ENCODE measurements around the gene RBM10. TPM values are rescaled to one million over a fixed set of nuclear protein-coding genes. Genes with fewer than 3 reads are reported as not detected.

Gene RBM10
- total RNA-seq, 1 experiment from 2014 or later, result 56.9 TPM

DNA sequence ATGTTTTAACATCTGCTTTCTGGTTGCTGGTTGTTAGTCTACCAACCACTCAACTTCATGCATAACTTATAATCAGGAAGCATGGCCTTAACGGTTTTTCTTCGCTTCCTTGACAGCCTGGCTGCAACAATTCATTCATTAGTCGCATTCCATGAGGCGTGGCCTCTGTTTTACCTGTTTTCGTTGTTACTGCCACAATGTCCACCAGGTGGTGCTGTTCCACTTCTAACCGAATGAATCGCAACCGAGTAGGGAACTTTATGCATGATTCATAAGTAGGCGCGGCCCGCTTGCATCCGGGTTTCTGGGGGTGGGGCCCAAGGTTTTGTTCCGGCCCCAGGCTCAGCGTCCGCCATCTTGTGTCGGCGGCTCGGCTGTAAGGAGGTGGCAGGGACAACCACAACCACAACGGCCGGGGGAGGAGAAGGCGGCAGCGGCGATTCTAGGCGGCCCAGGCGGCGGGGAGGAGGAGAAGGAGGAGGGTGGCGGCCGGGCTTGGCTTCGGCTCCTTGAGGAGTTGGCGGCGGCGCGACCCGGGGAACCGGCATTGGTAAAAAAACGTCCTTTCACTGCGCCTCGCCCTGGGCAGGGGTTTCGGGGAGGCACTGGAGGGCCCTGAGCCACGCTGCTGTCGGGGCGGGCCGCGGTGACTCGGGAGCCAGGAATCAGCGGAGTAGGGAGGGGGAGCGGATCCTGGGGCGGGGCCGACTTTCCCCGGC, 48.6 kb downstream of the RBM10 start, which contains the start of gene UBA1:
Gene UBA1, plus strand, starts transcription at position 355 of the 719 bp plus-strand sequence. CDS start 4,974 bp downstream, outside the sequence.
- TF ChIP-seq JUND (IDR thresholded peaks at IDR 0.05) (no peak), YY1 (IDR thresholded peaks at IDR 0.05; ENCODE audit: extremely low read depth, insufficient replicate concordance, low read depth, low read length) (peak; percentile 92), FOSL1 (IDR thresholded peaks at IDR 0.05; ENCODE audit: low read depth) (no peak), POLR2A (IDR thresholded peaks at IDR 0.05; ENCODE audit: borderline replicate concordance, extremely low read depth, insufficient read depth, insufficient read length) (peak; percentile 62), EGR1 (IDR thresholded peaks at IDR 0.05; ENCODE audit: low read depth) (no peak), POLR2AphosphoS5 (IDR thresholded peaks at IDR 0.05; ENCODE audit: low read depth, low read length) (peak; percentile 89)
- TF ChIP-seq, protein P1, sequence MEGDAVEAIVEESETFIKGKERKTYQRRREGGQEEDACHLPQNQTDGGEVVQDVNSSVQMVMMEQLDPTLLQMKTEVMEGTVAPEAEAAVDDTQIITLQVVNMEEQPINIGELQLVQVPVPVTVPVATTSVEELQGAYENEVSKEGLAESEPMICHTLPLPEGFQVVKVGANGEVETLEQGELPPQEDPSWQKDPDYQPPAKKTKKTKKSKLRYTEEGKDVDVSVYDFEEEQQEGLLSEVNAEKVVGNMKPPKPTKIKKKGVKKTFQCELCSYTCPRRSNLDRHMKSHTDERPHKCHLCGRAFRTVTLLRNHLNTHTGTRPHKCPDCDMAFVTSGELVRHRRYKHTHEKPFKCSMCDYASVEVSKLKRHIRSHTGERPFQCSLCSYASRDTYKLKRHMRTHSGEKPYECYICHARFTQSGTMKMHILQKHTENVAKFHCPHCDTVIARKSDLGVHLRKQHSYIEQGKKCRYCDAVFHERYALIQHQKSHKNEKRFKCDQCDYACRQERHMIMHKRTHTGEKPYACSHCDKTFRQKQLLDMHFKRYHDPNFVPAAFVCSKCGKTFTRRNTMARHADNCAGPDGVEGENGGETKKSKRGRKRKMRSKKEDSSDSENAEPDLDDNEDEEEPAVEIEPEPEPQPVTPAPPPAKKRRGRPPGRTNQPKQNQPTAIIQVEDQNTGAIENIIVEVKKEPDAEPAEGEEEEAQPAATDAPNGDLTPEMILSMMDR (IDR thresholded peaks at IDR 0.05 in 2 of 3, conservative IDR thresholded peaks at IDR 0.05 in 1 of 3; ENCODE audit: borderline replicate concordance in 1 of 3, insufficient read depth in 1 of 3, low read depth in 2 of 3, low read length in 2 of 3), result peak in 2 of 3 experiments; percentile 51 to 61; a peak in 3 of 6 replicates
- TF ChIP-seq, protein P2, sequence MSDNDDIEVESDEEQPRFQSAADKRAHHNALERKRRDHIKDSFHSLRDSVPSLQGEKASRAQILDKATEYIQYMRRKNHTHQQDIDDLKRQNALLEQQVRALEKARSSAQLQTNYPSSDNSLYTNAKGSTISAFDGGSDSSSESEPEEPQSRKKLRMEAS (IDR thresholded peaks at IDR 0.05), result no peak
- no peaks in the 10 kb centered on the region for H3K27me3 ChIP-seq (ENCODE audit: insufficient read depth, low read length)
- no peaks in the 10 kb centered on the region for H3K9me2 ChIP-seq (ENCODE audit: insufficient read depth)
- ChIA-PET CTCF (interaction anchor here (1.3 kb wide), 1 partner anchor 330 kb away, joined by 4 read pairs; no protein-coding TSS in a partner anchor), RAD21 (ENCODE audit: low non-redundant PET in 1 of 2, low total read pairs in 2 of 2, uncharacterized antibody in 2 of 2, unreplicated experiment in 2 of 2) (no interaction called here), POLR2A (no interaction called here)
- H3K4me3 ChIP-seq (replicated peaks in 1 of 2; ENCODE audit: low read depth in 1 of 2, low read length in 2 of 2), result peak within 1 kb of the TSS; percentile 75 to 77
- peaks cover 65% of the 10 kb centered on the region for H3K79me2 ChIP-seq (ENCODE audit: insufficient read depth, low read length)
- H3K9ac ChIP-seq (ENCODE audit: low read length), result peak within 1 kb of the TSS; percentile 93
- DNase-seq (ENCODE audit: low read depth, low spot score) (peak; percentile 87), ATAC-seq (peak; percentile 70)
- H3K4me1 ChIP-seq (ENCODE audit: control insufficient read depth in 1 of 2, insufficient read depth in 2 of 2, low read length in 2 of 2), result peaks cover 7 to 26% of the 10 kb centered on the region in 2 experiments; a peak in 3 of 4 replicates
- H3K4me2 ChIP-seq (ENCODE audit: low read length), result peak within 1 kb of the TSS; percentile 83
- no TSS peak for BruUV-seq (replicated peaks)
- H2AFZ ChIP-seq (ENCODE audit: low read depth, low read length, poor library complexity, severe bottlenecking), result no peak within 1 kb of the TSS
- peak within 1 kb of the TSS; percentile 83 for H3K27ac ChIP-seq (ENCODE audit: low read depth, low read length)
- intact Hi-C loops (cut with micrococcal nuclease), result loop anchor here (1.0 to 10.0 kb wide), 7 partner anchors 119 to 834 kb away; partner anchors contain the start of gene ZNF41
- peaks cover 0 to 7% of the 10 kb centered on the region in 2 experiments; a peak in 2 of 4 replicates for H3K36me3 ChIP-seq (ENCODE audit: control insufficient read depth in 1 of 2, insufficient read depth in 2 of 2, low read length in 2 of 2)
- no peaks in the 10 kb centered on the region for H4K20me1 ChIP-seq (ENCODE audit: insufficient read depth)
- no peaks in the 10 kb centered on the region for H3K9me3 ChIP-seq (ENCODE audit: control insufficient read depth in 1 of 2, insufficient read depth in 1 of 2, low read depth in 1 of 2, low read length in 2 of 2)
